BLaER1 (cell line): ENCODE results near the gene REPS2.

Source experiments
- H3K27ac ChIP-seq: shearing (Covaris generic); formaldehyde crosslinking; 2 replicates; pipeline ENCODE4 v1.8.1; 2022
- H3K27me3 ChIP-seq: shearing (Covaris generic); formaldehyde crosslinking; 2 replicates; pipeline ENCODE4 v1.8.1; 2022
- H3K36me3 ChIP-seq: shearing (Covaris generic); formaldehyde crosslinking; 2 replicates; pipeline ENCODE4 v1.8.1; 2022
- H3K4me1 ChIP-seq: shearing (Covaris generic); formaldehyde crosslinking; 2 replicates; pipeline ENCODE4 v1.8.1; 2022
- H3K4me2 ChIP-seq: shearing (Covaris generic); formaldehyde crosslinking; 2 replicates; pipeline ENCODE4 v1.8.1; 2022
- H3K4me3 ChIP-seq: shearing (Covaris generic); formaldehyde crosslinking; 2 replicates; pipeline ENCODE4 v1.8.1; 2022
- H3K9ac ChIP-seq: shearing (Covaris generic); formaldehyde crosslinking; 2 replicates; pipeline ENCODE4 v1.8.1; 2022
- H3K9me3 ChIP-seq: shearing (Covaris generic); formaldehyde crosslinking; 2 replicates; pipeline ENCODE4 v1.8.1; 2022
- H4K20me1 ChIP-seq: shearing (Covaris generic); formaldehyde crosslinking; 2 replicates; pipeline ENCODE4 v1.8.1; 2022
- Cebpa-rat ChIP-seq: shearing (Covaris generic); IDR thresholded peaks from 2 replicates; pipeline ENCODE4 v1.8.1; 2022

Gene REPS2

GRCh38 chrX:16924631-16925480, 21.6 kb upstream of the REPS2 start:
- Histone ChIP-seq H3K36me3 (no peaks in the 10 kb centered on the region), H3K27me3 (peaks cover 7% of the 10 kb centered on the region), H3K4me3 (no peak overlapping the region), H3K27ac (no peak overlapping the region), H4K20me1 (no peaks in the 10 kb centered on the region), H3K4me1 (no peaks in the 10 kb centered on the region), H3K4me2 (no peak overlapping the region), H3K9me3 (peaks cover 9% of the 10 kb centered on the region), H3K9ac (no peak overlapping the region)
- no peak for TF ChIP-seq Cebpa-rat

DNA sequence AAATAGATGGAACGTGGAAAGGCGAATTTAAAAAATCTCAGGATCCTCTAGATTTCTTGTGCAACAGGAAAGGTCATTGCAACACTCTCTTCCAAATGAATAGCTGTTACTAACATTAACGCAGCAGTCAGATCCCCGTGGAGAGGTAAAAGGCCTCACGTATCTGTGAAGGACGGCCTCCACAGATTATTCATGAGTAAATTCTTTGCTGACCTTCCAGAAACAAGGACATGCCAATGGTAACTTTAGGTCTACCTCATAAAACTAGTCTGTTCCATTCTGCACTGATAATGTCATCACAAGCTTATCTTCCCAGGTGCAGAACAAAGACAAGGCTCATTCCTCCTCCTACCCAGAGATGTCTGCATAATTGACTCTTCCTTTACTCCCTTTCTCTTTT, 16.1 kb upstream of the REPS2 start:
- H3K4me2 ChIP-seq, result no peak overlapping the region
- H3K36me3 ChIP-seq, result no peaks in the 10 kb centered on the region
- no peak overlapping the region for H3K27ac ChIP-seq
- no peak overlapping the region for H3K9ac ChIP-seq
- H3K4me3 ChIP-seq, result no peak overlapping the region
- no peak for TF ChIP-seq Cebpa-rat
- no peaks in the 10 kb centered on the region for H3K9me3 ChIP-seq
- no peaks in the 10 kb centered on the region for H4K20me1 ChIP-seq
- H3K4me1 ChIP-seq, result no peaks in the 10 kb centered on the region
- H3K27me3 ChIP-seq, result peaks cover 46% of the 10 kb centered on the region

DNA sequence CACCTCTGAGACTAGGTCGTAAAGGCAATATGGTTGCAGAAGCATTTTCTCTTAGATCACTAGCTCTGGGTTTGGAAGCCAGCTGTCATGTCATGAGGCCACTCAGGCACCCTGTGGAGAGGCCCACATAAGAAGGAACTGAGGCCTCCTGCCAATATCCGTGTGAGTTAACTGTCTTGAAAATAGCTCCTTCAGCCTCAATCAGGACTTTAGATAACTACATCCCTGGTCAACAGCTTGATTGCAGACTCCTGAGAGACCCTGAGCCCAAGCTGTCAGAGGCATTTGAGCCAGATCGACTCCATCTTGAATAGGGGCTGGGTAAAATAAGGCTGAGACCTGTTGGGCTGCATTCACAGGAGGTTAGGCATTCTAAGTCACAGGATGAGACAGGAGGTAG, 15.1 kb upstream of the REPS2 start:
- Histone ChIP-seq H3K27ac (no peak overlapping the region), H3K9me3 (0 out of 2 replicates have a peak, but pooled peaks cover 1% of the 10 kb centered on the region), H3K36me3 (no peaks in the 10 kb centered on the region), H3K4me2 (no peak overlapping the region), H3K4me1 (no peaks in the 10 kb centered on the region), H3K27me3 (peaks cover 54% of the 10 kb centered on the region), H3K9ac (no peak overlapping the region), H3K4me3 (no peak overlapping the region), H4K20me1 (no peaks in the 10 kb centered on the region)
- no peak for TF ChIP-seq Cebpa-rat

GRCh38 chrX:16931855-16932575, 14.4 kb upstream of the REPS2 start:
- no peaks in the 10 kb centered on the region for H4K20me1 ChIP-seq
- H3K4me2 ChIP-seq, result no peak overlapping the region
- peaks cover 60% of the 10 kb centered on the region for H3K27me3 ChIP-seq
- no peaks in the 10 kb centered on the region for H3K36me3 ChIP-seq
- TF ChIP-seq Cebpa-rat, result no peak
- H3K4me3 ChIP-seq, result no peak overlapping the region
- no peak overlapping the region for H3K27ac ChIP-seq
- no peaks in the 10 kb centered on the region for H3K4me1 ChIP-seq
- peaks cover 8% of the 10 kb centered on the region; the same call in 1 of the 2 replicates for H3K9me3 ChIP-seq
- no peak overlapping the region for H3K9ac ChIP-seq

GRCh38 chrX:16934185-16934584, 12.3 kb upstream of the REPS2 start:
- TF ChIP-seq Cebpa-rat, result no peak
- Histone ChIP-seq H3K27ac (no peak overlapping the region), H3K4me1 (no peaks in the 10 kb centered on the region), H3K36me3 (no peaks in the 10 kb centered on the region), H3K4me2 (no peak overlapping the region), H3K4me3 (no peak overlapping the region), H3K27me3 (peaks cover 72% of the 10 kb centered on the region), H3K9me3 (peaks cover 18% of the 10 kb centered on the region; the same call in 1 of the 2 replicates), H3K9ac (no peak overlapping the region), H4K20me1 (no peaks in the 10 kb centered on the region)

DNA sequence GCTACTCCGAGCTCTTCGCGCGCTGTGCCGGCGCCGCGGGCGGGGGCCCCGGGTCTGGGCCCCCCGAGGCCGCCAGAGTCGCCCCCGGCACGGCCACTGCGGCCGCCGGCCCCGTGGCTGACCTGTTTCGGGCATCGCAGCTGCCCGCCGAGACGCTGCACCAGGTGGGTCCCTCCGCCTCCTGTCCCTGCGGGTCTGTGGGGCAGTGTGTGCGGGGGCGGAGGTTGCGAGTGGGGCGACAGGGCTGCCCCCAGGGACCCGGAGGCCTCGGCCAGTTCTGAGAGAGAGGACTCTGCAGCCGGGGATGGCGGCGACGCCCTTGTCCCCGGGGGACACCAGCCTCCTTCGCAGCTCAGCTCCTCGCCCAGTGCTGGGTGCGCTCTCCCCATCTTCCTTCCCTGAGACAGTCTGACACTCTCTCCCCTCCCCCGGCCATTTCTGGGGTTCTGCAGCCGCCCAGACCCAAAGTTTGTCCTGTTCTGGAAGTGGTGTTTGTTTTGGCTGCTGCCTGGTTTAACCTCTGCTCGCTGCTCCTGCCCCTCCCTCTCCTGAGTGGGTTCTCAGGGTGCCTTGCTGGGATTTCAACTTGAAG, 609 bp downstream of the REPS2 start:
- H3K27ac ChIP-seq, result no peak overlapping the region
- peaks cover 8% of the 10 kb centered on the region for H3K4me1 ChIP-seq
- H3K36me3 ChIP-seq, result no peaks in the 10 kb centered on the region
- peaks cover 10% of the 10 kb centered on the region; the same call in 1 of the 2 replicates for H3K9me3 ChIP-seq
- peaks cover 47% of the 10 kb centered on the region for H3K27me3 ChIP-seq
- TF ChIP-seq Cebpa-rat, result no peak
- H3K4me3 ChIP-seq, result peak overlapping the region; percentile 74
- peak overlapping the region; percentile 89 for H3K4me2 ChIP-seq
- H3K9ac ChIP-seq, result peak overlapping the region; percentile 65; the same call in 1 of the 2 replicates
- H4K20me1 ChIP-seq, result no peaks in the 10 kb centered on the region

GRCh38 chrX:16950423-16950822, 4.0 kb downstream of the REPS2 start:
- Histone ChIP-seq H3K4me1 (peaks cover 9% of the 10 kb centered on the region), H3K27me3 (peaks cover 65% of the 10 kb centered on the region), H3K4me3 (no peak overlapping the region), H3K9me3 (no peaks in the 10 kb centered on the region), H3K4me2 (no peak overlapping the region), H4K20me1 (no peaks in the 10 kb centered on the region), H3K27ac (no peak overlapping the region), H3K36me3 (no peaks in the 10 kb centered on the region), H3K9ac (no peak overlapping the region)
- no peak for TF ChIP-seq Cebpa-rat

GRCh38 chrX:16953606-16954211, 7.3 kb downstream of the REPS2 start:
- Histone ChIP-seq H3K4me1 (peaks cover 24% of the 10 kb centered on the region), H3K4me3 (no peak overlapping the region), H3K4me2 (no peak overlapping the region), H4K20me1 (no peaks in the 10 kb centered on the region), H3K9ac (no peak overlapping the region), H3K9me3 (no peaks in the 10 kb centered on the region), H3K36me3 (no peaks in the 10 kb centered on the region), H3K27me3 (peaks cover 77% of the 10 kb centered on the region), H3K27ac (no peak overlapping the region)
- no peak for TF ChIP-seq Cebpa-rat

GRCh38 chrX:16957751-16958150, 11.3 kb downstream of the REPS2 start:
- Histone ChIP-seq H3K4me1 (peaks cover 24% of the 10 kb centered on the region), H3K27me3 (peaks cover 54% of the 10 kb centered on the region), H3K27ac (no peak overlapping the region), H3K9ac (no peak overlapping the region), H3K4me3 (no peak overlapping the region), H3K36me3 (no peaks in the 10 kb centered on the region), H4K20me1 (no peaks in the 10 kb centered on the region), H3K4me2 (no peak overlapping the region), H3K9me3 (no peaks in the 10 kb centered on the region)
- TF ChIP-seq Cebpa-rat, result no peak
